Measurements from ENCODE around the gene DMTF1. TPM values are rescaled to one million over a fixed set of nuclear protein-coding genes. Genes with fewer than 3 reads are reported as not detected.

DMTF1 gene
- total RNA-seq, 1 experiment from 2014 or later = 56.3 TPM

DNA sequence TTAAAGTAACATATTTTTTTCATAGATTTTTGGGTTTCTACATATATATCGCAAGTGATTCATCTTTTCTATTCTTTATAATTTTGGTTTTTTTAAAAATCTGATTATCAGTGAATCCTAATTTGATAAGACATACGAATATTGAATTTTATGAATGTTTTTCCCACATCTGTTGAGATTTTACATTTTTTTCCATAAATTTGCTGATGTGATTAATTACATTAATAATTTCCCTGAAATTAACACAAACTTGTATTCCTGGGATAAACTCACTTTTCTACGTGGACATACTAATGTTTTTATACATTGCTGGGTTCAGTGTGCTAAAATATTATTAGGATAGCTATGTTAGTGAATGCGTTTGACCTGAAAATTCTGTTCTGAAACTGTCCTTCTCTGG is 26.1 kb downstream of the DMTF1 start:
- H3K79me2 ChIP-seq (ENCODE audit: insufficient read depth, low read length) = peaks cover 17% of the 10 kb centered on the region; the same call in 1 of the 2 replicates
- H3K4me2 ChIP-seq (ENCODE audit: low read length) = no peak overlapping the region
- no peaks in the 10 kb centered on the region for H4K20me1 ChIP-seq (ENCODE audit: insufficient read depth)
- no peaks in the 10 kb centered on the region for H3K9me2 ChIP-seq (ENCODE audit: insufficient read depth)
- ChIA-PET RAD21 (ENCODE audit: low non-redundant PET in 1 of 2, low total read pairs in 2 of 2, uncharacterized antibody in 2 of 2, unreplicated experiment in 2 of 2) (no interaction called here), POLR2A (interaction anchor here (0.7 kb wide), 1 partner anchor 26 kb away, joined by 3 read pairs; the partner anchor contains the start of gene DMTF1), CTCF (no interaction called here)
- H3K27me3 ChIP-seq (ENCODE audit: insufficient read depth, low read length) = no peaks in the 10 kb centered on the region
- no TSS peak for BruUV-seq (replicated peaks)
- H3K9ac ChIP-seq (ENCODE audit: low read length) = no peak overlapping the region
- H2AFZ ChIP-seq (ENCODE audit: low read depth, low read length, poor library complexity, severe bottlenecking) = no peak overlapping the region
- H3K4me3 ChIP-seq (replicated peaks in 1 of 2; ENCODE audit: low read depth in 1 of 2, low read length in 2 of 2) = no peak overlapping the region
- intact Hi-C loops (cut with micrococcal nuclease) = no loop called here
- DNase-seq (ENCODE audit: low read depth, low spot score) = no peak
- no peaks in the 10 kb centered on the region for H3K4me1 ChIP-seq (ENCODE audit: control insufficient read depth in 1 of 2, insufficient read depth in 2 of 2, low read length in 2 of 2)
- H3K36me3 ChIP-seq (ENCODE audit: control insufficient read depth in 1 of 2, insufficient read depth in 2 of 2, low read length in 2 of 2) = peaks cover 21 to 45% of the 10 kb centered on the region in 2 experiments; a peak in 3 of 4 replicates
- no peaks in the 10 kb centered on the region for H3K9me3 ChIP-seq (ENCODE audit: control insufficient read depth in 1 of 2, insufficient read depth in 1 of 2, low read depth in 1 of 2, low read length in 2 of 2)
- no peak overlapping the region for H3K27ac ChIP-seq (ENCODE audit: low read depth, low read length)
- no peak for ATAC-seq
- TF ChIP-seq EZH2 (IDR thresholded peaks at IDR 0.05) = no peak
- no peak for TF ChIP-seq YY1 (IDR thresholded peaks at IDR 0.05; ENCODE audit: extremely low read depth, insufficient replicate concordance, low read depth, low read length)
- TF ChIP-seq POLR2A (IDR thresholded peaks at IDR 0.05; ENCODE audit: borderline replicate concordance, extremely low read depth, insufficient read depth, insufficient read length) = no peak
- no peak for TF ChIP-seq FOSL1 (IDR thresholded peaks at IDR 0.05; ENCODE audit: low read depth)
- no peak for TF ChIP-seq EGR1 (IDR thresholded peaks at IDR 0.05; ENCODE audit: low read depth)
- TF ChIP-seq ZNF274 (IDR thresholded peaks at IDR 0.05; ENCODE audit: low read depth, low read length) = no peak
- TF ChIP-seq, protein P1, sequence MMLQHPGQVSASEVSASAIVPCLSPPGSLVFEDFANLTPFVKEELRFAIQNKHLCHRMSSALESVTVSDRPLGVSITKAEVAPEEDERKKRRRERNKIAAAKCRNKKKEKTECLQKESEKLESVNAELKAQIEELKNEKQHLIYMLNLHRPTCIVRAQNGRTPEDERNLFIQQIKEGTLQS (IDR thresholded peaks at IDR 0.05) = no peak
- no peak for TF ChIP-seq CEBPB (IDR thresholded peaks at IDR 0.05; ENCODE audit: low read depth)
- no peak for TF ChIP-seq JUND (IDR thresholded peaks at IDR 0.05)
- TF ChIP-seq, protein P2, sequence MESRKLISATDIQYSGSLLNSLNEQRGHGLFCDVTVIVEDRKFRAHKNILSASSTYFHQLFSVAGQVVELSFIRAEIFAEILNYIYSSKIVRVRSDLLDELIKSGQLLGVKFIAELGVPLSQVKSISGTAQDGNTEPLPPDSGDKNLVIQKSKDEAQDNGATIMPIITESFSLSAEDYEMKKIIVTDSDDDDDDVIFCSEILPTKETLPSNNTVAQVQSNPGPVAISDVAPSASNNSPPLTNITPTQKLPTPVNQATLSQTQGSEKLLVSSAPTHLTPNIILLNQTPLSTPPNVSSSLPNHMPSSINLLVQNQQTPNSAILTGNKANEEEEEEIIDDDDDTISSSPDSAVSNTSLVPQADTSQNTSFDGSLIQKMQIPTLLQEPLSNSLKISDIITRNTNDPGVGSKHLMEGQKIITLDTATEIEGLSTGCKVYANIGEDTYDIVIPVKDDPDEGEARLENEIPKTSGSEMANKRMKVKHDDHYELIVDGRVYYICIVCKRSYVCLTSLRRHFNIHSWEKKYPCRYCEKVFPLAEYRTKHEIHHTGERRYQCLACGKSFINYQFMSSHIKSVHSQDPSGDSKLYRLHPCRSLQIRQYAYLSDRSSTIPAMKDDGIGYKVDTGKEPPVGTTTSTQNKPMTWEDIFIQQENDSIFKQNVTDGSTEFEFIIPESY (IDR thresholded peaks at IDR 0.05; ENCODE audit: extremely low read depth, insufficient replicate concordance, low read length) = no peak
- TF ChIP-seq SP1 (IDR thresholded peaks at IDR 0.05; ENCODE audit: low read depth) = no peak
- TF ChIP-seq ZFX (IDR thresholded peaks at IDR 0.05) = no peak
- TF ChIP-seq ELF1 (IDR thresholded peaks at IDR 0.05; ENCODE audit: borderline replicate concordance, low read depth) = no peak
- no peak for TF ChIP-seq TCF7L2 (IDR thresholded peaks at IDR 0.05; ENCODE audit: borderline replicate concordance, extremely low read depth, insufficient read depth, insufficient read length)
- no peak for TF ChIP-seq RAD21 (IDR thresholded peaks at IDR 0.05; ENCODE audit: low read depth)
- TF ChIP-seq, protein P3, sequence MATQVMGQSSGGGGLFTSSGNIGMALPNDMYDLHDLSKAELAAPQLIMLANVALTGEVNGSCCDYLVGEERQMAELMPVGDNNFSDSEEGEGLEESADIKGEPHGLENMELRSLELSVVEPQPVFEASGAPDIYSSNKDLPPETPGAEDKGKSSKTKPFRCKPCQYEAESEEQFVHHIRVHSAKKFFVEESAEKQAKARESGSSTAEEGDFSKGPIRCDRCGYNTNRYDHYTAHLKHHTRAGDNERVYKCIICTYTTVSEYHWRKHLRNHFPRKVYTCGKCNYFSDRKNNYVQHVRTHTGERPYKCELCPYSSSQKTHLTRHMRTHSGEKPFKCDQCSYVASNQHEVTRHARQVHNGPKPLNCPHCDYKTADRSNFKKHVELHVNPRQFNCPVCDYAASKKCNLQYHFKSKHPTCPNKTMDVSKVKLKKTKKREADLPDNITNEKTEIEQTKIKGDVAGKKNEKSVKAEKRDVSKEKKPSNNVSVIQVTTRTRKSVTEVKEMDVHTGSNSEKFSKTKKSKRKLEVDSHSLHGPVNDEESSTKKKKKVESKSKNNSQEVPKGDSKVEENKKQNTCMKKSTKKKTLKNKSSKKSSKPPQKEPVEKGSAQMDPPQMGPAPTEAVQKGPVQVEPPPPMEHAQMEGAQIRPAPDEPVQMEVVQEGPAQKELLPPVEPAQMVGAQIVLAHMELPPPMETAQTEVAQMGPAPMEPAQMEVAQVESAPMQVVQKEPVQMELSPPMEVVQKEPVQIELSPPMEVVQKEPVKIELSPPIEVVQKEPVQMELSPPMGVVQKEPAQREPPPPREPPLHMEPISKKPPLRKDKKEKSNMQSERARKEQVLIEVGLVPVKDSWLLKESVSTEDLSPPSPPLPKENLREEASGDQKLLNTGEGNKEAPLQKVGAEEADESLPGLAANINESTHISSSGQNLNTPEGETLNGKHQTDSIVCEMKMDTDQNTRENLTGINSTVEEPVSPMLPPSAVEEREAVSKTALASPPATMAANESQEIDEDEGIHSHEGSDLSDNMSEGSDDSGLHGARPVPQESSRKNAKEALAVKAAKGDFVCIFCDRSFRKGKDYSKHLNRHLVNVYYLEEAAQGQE (IDR thresholded peaks at IDR 0.05; ENCODE audit: low read depth) = no peak
- TF ChIP-seq POLR2AphosphoS5 (IDR thresholded peaks at IDR 0.05; ENCODE audit: low read depth, low read length) = no peak
- TF ChIP-seq CBX3 (IDR thresholded peaks at IDR 0.05; ENCODE audit: low read depth) = no peak
- TF ChIP-seq, protein P4, sequence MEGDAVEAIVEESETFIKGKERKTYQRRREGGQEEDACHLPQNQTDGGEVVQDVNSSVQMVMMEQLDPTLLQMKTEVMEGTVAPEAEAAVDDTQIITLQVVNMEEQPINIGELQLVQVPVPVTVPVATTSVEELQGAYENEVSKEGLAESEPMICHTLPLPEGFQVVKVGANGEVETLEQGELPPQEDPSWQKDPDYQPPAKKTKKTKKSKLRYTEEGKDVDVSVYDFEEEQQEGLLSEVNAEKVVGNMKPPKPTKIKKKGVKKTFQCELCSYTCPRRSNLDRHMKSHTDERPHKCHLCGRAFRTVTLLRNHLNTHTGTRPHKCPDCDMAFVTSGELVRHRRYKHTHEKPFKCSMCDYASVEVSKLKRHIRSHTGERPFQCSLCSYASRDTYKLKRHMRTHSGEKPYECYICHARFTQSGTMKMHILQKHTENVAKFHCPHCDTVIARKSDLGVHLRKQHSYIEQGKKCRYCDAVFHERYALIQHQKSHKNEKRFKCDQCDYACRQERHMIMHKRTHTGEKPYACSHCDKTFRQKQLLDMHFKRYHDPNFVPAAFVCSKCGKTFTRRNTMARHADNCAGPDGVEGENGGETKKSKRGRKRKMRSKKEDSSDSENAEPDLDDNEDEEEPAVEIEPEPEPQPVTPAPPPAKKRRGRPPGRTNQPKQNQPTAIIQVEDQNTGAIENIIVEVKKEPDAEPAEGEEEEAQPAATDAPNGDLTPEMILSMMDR (IDR thresholded peaks at IDR 0.05 in 2 of 3, conservative IDR thresholded peaks at IDR 0.05 in 1 of 3; ENCODE audit: borderline replicate concordance in 1 of 3, insufficient read depth in 1 of 3, low read depth in 2 of 3, low read length in 2 of 3) = no peak
